ENCODE results near the gene CDRT15L2.
"Not testable (repeated sequence)": the region's sequence is repeated elsewhere in the genome, so short reads cannot be mapped to it uniquely, and the experiment has no call there.

CDRT15L2 gene

GRCh38 chr17:20579424-20579823 lies at the start of gene CDRT15L2:
CDRT15L2 (plus strand) TSS chr17:20579724; CDS start chr17:20579744, 20 bp downstream.
- POLR2A ChIA-PET; DNase-seq (ENCODE audit: extremely low spot score); CTCF ChIA-PET: not testable (repeated sequence)

- DNase-seq (ENCODE audit: extremely low spot score); POLR2A ChIA-PET; CTCF ChIA-PET: not testable (repeated sequence)
Observed at GRCh38 chr17:20530104-20530503, 49.4 kb upstream of the CDRT15L2 start.

DNA sequence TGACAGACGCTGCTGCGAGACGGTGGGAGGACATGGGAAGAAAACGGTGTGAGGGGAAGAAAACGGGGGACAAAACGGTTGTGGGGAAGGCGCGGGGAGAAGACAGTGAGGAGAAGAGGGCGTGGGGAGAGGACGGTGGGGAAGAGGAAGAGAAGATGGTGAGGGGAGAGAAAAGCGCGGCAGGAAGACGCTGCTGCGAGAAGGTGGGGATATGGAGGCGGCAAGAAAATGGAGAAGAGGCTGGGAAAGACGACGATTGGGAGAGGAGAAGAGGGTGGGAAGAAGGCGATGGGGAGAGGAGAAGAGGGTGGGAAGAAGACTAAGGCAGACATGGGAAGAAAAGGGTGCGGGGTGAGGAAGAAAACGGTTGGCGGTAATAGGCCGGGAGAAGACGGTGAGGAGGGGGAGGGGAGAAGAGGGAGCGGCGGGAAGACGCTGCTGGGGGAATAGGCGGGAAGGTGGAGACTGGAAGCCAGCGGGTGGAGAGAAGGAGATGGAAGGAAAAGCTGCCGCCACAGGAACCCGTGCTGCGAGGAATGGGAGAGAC lies 46.9 kb upstream of the CDRT15L2 start:
- CTCF ChIA-PET; DNase-seq (ENCODE audit: extremely low spot score); POLR2A ChIA-PET: not testable (repeated sequence)

DNA sequence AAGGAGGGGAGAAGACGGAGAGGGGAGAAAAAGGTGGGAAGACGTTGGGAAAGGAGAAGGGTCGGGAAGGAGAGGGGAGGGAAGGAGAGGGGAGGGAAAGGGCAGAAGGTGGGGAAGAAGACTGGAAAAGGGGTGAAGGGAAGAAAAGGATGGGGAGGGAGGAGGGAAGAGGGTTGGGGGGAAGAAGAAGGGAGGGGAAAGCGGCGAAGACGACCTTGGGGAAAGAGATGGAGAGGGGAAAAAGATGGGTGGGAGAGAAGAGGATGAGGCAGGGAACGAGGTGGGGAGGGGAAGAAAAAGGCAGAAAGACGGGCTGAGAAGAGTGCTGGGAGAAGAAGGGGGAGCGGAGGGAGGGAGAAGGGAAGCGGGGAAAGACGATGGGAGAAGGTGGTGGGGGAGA lies 46.3 kb upstream of the CDRT15L2 start:
- CTCF ChIA-PET; POLR2A ChIA-PET; DNase-seq (ENCODE audit: extremely low spot score): not testable (repeated sequence)

DNA sequence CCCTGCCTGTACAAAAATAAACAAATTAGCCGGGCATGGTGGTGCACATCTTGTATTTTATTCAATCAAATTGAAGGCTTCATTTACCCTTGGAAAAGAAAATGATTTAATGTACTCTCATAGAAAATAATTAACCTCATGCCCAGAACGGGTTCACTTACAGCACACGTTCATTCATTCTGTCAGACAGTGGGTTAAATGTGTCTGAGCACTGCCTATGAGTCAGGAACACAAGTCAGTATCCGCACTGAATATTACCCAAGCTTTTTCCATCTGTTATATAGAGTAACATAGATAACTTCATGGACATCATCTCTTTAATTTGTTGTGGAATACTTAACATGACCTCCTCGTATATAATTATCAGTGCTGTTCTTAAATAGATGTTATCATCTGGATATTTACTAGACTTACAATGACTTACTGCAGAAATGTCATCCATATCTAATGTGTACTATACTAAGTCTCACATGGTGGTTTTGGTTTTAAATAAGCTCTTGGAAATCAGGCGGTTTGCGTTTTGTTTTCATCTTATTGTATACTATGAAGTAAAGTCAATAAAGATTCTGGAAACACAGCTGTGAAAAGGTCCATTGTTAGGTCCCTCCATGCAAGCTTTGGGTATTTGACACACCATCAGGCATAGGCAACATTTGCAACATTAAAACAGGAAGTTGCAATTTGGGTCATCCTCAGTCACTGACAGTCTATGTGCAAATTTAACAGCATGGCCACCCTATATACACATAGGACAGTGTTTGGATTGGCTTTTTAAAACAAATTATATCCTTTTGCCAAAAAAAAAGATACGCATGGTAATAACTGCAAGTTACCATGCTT lies 44.6 kb upstream of the CDRT15L2 start:
- CTCF ChIA-PET; POLR2A ChIA-PET; DNase-seq (ENCODE audit: extremely low spot score): not testable (repeated sequence)

DNA sequence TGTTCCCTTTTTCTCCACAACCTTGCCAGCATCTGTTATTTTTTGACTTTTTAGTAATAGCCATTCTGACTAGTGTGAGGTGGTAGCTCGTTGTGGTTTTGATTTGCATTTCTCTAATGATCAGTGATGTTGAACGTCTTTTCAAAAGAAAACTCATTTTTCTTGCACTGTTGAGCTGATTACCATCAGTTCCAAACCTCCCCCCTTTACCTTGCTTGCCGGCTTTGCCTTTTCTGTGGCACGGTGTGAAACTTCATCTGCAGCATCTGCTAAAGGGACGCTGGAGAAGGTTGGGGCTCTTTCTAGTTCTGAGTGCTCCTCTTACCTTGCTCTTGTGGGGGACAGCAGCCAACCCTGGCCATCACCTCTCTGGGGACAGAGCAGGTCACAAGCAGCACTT lies 39.1 kb upstream of the CDRT15L2 start:
- POLR2A ChIA-PET, CTCF ChIA-PET: not testable (repeated sequence)

GRCh38 chr17:20540865-20541264 lies 38.7 kb upstream of the CDRT15L2 start:
- CTCF ChIA-PET, POLR2A ChIA-PET: not testable (repeated sequence)

More for the DNA sequence above, 39.1 kb upstream of the CDRT15L2 start:
- DNase-seq (ENCODE audit: extremely low spot score) = not testable (repeated sequence)

GRCh38 chr17:20541853-20542546 lies 37.5 kb upstream of the CDRT15L2 start:
- POLR2A ChIA-PET; CTCF ChIA-PET; DNase-seq (ENCODE audit: extremely low spot score): not testable (repeated sequence)

More at GRCh38 chr17:20540865-20541264, 38.7 kb upstream of the CDRT15L2 start:
- not testable (repeated sequence) for DNase-seq (ENCODE audit: extremely low spot score)

DNA sequence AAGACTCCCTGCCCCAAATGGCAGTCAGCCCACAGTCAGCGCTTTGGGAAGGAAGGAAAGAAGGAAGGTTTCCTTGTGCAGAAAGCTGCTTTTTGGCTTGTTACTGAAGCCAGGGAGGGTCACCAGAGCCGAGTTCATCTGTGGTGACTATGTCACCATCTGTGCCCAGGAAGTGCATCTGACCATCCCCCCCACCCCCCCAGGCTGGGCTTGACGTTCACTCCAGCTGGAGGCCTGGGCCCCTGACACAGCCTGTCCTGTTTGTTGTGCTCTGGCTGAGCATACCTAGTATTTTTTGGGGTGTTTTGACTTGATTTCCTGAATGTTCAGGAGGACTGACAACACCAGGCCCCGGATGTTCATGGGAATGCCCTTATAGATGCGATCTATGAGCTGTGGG lies 31.6 kb upstream of the CDRT15L2 start:
- CTCF ChIA-PET; DNase-seq (ENCODE audit: extremely low spot score); POLR2A ChIA-PET: not testable (repeated sequence)

GRCh38 chr17:20552920-20553319 lies 26.6 kb upstream of the CDRT15L2 start:
- POLR2A ChIA-PET; CTCF ChIA-PET; DNase-seq (ENCODE audit: extremely low spot score): not testable (repeated sequence)

GRCh38 chr17:20554728-20555127 lies 24.8 kb upstream of the CDRT15L2 start:
- POLR2A ChIA-PET; CTCF ChIA-PET; DNase-seq (ENCODE audit: extremely low spot score): not testable (repeated sequence)

GRCh38 chr17:20555135-20556010 lies 24.2 kb upstream of the CDRT15L2 start:
- DNase-seq (ENCODE audit: extremely low spot score); CTCF ChIA-PET; POLR2A ChIA-PET: not testable (repeated sequence)

- CTCF ChIA-PET; DNase-seq (ENCODE audit: extremely low spot score); POLR2A ChIA-PET: not testable (repeated sequence)
Observed at GRCh38 chr17:20558096-20558495, 21.4 kb upstream of the CDRT15L2 start.

DNA sequence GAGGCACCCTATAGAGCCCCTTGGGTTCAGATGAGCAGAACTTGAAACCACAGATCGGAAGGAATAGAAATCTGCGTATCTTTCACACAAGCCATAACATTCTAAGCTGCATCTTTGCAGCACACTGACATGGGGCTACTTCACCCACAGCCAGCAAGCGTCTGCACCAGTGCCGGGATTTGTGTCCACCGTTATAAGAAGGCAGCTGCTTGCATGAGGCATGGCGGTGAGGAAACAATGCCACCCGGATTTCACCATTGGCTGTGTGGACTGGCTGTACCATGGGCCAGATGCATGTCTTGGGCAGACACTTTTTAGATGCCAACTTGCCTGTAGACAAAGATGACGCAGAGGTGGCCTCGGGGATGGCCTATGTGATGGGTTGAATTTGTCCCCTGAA lies 20.5 kb upstream of the CDRT15L2 start:
- POLR2A ChIA-PET; CTCF ChIA-PET; DNase-seq (ENCODE audit: extremely low spot score): not testable (repeated sequence)

Data from GM10248 (cell line).